ENCODE results near the gene CGB1. TPM values are rescaled to one million over a fixed set of nuclear protein-coding genes. Genes with fewer than 3 reads are reported as not detected.
"Not testable (repeated sequence)": the region's sequence is repeated elsewhere in the genome, so short reads cannot be mapped to it uniquely, and the experiment has no call there.

The CGB1 gene
- total RNA-seq, 1 experiment from 2014 or later: not detected

DNA sequence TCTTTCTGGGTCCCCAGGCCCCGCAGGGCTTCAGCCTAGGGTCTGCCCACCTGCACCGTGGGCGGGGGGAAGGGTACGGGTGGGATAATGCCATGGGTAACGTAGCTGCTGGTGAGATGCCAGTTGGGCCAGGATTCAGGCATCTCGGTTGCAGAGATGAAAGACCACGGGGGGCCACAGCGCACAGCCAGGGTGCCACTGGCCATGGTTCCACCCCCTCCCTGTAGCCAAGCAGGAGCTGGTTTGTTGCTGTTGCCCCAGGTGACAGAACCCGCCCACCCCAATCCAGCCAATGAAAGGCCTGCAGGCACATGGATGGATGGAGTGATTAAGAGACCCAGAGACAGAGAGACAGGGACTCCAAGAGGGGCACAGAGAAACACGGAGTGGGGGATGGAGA lies 21.9 kb upstream of the CGB1 start:
- DNase-seq (ENCODE audit: low spot score): peak; percentile 6

- peak; percentile 52 for DNase-seq (ENCODE audit: low spot score)
Observed at GRCh38 chr19:49057636-49058234, 21.0 kb upstream of the CGB1 start, which contains the start of gene CGB7. TSS of gene CGB7 (minus strand) at chr19:49057749. CDS start at chr19:49055375, 2,374 bp downstream.

DNA sequence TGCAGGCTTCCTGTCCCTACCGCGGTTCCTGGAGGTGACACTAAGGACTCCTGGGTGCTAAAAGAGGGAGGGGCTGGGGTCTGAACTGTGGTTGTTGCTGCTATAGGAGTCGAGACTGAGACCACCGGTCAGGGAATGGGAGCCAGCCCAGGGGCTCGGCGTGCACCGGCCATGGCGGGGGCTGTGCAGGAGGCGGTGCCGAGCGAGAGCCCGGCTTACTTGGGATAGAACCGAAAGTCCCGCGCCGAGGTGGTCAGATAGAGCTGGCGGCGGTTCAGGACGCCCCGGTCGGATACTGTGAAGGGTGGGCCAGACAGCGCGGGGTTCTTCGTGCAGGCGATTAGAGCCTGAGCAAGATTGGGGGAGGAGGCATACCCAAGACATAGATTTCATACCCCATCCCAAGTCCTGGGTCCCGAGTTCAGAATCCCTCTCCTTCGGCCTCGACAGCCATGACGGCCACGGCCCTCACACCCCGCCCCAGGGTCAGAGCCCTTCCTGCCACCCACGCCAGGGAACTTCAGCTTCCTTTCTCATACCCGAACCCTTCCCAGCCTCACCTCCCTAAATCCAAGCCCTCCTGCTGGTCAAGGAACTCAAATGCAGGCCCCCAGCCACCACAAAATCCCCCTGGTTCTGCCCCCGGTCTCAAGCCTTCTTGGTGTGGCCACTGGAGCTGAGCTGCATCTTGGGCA lies 20.4 kb upstream of the CGB1 start:
- not testable (repeated sequence) for DNase-seq (ENCODE audit: low spot score)

GRCh38 chr19:49056101-49056901 lies 19.6 kb upstream of the CGB1 start:
- DNase-seq (ENCODE audit: low spot score): peak; percentile 39

DNA sequence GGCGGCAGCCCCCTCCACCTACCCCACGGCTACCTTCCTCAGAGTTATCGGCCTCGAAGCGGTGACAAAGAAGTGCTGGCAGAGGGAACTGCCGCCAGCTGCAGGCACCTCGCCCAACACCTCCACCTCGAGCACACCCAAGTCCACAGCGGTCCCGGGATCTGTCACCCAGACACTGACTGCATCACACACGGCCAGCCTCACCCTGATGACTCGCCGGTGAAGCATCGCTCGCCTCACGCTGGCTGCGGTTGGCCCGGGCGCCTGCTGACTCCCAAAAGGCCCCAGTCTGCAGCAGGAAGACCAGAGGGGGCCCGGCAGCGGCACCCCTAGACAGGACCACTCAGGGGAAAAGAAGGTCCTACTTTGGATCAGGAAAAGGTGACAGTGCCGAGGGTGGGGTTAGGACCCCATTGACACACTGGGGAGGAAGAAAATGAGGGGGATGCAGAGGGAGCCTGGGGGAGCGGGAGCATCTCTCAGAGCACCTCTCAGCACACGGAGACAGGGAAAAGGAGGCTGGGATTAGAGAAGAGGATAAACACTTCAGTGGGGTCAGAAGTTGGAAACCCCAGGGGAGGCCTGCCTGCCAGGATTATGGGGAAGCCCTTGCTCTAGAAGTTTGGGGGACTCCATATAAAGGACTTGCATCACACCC lies 13.8 kb upstream of the CGB1 start:
- DNase-seq (ENCODE audit: low spot score): peak; percentile 68

DNA sequence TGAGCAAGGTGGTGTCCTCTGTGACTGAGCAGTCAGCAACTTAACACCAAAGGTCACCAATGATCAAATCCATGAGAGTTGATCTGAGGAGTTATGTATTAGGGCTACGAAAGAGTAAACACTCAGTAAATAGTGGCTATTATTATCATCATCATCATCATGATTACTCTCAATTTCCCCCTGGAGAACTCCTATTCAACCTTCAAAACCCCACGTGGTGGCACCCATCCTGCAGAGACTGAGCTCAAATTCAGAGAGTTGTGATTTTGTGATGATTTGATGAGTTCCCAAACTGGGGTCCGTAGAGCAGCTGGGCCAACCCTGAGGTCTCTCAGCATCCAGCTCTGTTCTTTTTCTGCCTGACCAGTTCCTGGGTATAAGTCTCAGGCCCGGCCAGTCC lies 13.1 kb upstream of the CGB1 start:
- DNase-seq (ENCODE audit: low spot score): not testable (repeated sequence)

DNA sequence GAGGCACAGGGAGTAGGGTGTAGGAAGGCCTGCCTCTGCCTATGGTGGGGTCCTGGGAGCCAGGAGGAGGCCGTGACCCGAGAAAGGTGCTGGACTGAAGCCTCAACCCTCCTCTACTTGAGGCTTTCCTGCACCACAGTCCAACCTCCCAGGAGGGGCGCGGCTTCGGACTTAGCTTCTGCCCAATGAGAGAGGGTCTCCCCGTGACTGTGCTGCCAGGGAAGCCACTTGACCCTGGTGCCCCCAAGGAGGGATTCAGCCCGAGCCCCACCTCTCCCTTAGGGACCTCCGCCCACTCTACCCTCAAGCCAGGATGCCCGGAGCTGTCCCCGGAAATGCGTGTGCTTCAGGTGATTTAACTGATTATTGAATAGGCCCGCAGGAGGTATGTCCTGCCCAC lies 12.3 kb upstream of the CGB1 start, which contains the start of gene CGB8:
Gene CGB8, minus strand, starts transcription at position 101 of the 400 bp plus-strand sequence. CDS start 372 bp downstream, outside the sequence.
- not testable (repeated sequence) for DNase-seq (ENCODE audit: low spot score)

GRCh38 chr19:49043548-49043947 lies 6.9 kb upstream of the CGB1 start, which contains the start of gene CGB5:
TSS of gene CGB5 (plus strand) at chr19:49043848. CDS start at chr19:49044210, 362 bp downstream.
- not testable (repeated sequence) for DNase-seq (ENCODE audit: low spot score)

DNA sequence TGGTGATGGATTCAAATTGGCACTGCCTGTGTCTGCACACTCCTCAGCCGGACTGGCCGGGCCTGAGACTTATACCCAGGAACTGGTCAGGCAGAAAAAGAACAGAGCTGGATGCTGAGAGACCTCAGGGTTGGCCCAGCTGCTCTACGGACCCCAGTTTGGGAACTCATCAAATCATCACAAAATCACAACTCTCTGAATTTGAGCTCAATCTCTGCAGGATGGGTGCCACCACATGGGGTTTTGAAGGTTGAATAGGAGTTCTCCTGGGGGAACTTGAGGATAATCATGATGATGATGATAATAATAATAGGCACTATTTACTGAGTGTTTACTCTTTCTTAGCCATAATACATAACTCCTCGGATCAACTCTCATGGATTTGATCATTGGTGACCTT lies 6.0 kb upstream of the CGB1 start:
- DNase-seq (ENCODE audit: low spot score): not testable (repeated sequence)

DNA sequence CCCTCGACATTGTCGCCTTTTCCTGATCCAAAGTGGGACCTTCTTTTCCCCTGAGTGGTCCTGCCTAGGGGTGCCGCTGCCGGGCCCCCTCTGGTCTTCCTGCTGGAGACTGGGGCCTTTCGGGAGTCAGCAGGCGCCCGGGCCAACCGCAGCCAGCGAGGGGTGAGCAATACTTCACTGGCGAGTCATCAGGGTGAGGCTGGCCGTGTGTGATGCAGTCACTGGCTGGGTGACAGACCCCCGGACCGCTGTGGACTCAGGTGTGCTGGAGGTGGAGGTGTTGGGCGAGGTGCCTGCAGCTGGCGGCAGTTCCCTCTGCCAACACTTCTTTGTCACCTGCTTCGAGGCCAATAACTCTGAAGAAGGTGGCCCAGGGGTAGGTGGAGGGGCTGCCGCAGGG lies 5.5 kb upstream of the CGB1 start:
- DNase-seq (ENCODE audit: low spot score): peak; percentile 57

- not testable (repeated sequence) for DNase-seq (ENCODE audit: low spot score)
Observed at GRCh38 chr19:49039736-49040135, 3.0 kb upstream of the CGB1 start.

DNA sequence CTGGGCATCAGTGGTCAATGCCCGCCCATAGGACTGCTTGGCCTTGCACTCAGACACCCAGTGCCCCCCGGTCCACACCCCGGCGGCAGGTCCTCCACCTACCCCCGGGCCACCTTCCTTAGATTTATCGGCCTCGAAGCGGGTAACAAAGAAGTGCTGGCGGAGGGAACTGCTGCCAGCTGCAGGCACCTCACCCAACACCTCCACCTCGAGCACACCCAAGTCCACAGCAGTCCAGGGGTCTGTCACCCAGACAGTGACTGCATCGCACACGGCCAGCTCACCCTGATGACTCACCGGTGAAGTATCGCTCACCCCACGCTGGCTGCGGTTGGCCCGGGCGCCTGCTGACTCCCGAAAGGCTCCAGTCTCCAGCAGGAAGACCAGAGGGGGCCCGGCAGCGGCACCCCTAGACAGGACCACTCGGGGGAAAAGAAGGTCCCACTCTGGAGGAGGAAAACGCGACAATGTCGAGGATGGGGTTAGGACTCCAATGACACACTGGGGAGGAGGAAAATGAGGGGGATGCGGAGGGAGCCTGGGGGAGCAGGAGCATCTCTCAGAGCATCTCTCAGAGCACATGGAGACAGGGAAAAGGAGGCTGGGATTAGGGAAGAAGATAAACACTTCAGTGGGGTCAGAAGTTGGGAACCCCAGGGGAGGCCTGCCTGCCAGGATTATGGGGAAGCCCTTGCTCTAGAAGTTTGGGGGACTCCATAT lies 2.0 kb upstream of the CGB1 start:
- DNase-seq (ENCODE audit: low spot score): peak; percentile 72

GRCh38 chr19:49038111-49038510 lies 1.4 kb upstream of the CGB1 start:
- not testable (repeated sequence) for DNase-seq (ENCODE audit: low spot score)

- not testable (repeated sequence) for DNase-seq (ENCODE audit: low spot score)
Observed at GRCh38 chr19:49031642-49032301, 4.9 kb downstream of the CGB1 start, which contains the start of gene CGB2. TSS of gene CGB2 (plus strand) at chr19:49031890. CDS start at chr19:49032096, 206 bp downstream.

DNA sequence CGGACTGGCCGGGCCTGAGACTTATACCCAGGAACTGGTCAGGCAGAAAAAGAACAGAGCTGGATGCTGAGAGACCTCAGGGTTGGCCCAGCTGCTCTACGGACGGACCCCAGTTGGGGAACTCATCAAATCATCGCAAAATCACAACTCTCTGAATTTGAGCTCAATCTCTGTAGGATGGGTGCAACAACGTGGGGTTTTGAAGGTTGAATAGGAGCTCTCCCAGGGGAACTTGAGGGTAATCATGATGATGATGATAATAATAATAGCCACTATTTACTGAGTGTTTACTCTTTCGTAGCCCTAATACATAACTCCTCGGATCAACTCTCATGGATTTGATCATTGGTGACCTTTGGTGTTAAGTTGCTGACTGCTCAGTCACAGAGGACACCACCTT lies 6.4 kb downstream of the CGB1 start:
- DNase-seq (ENCODE audit: low spot score): not testable (repeated sequence)

GRCh38 chr19:49029749-49030148 lies 6.9 kb downstream of the CGB1 start:
- DNase-seq (ENCODE audit: low spot score): peak; percentile 29

GRCh38 chr19:49028686-49029085 lies 8.0 kb downstream of the CGB1 start:
- DNase-seq (ENCODE audit: low spot score): not testable (repeated sequence)

- not testable (repeated sequence) for DNase-seq (ENCODE audit: low spot score)
Observed at GRCh38 chr19:49025599-49025998, 11.1 kb downstream of the CGB1 start.

DNA sequence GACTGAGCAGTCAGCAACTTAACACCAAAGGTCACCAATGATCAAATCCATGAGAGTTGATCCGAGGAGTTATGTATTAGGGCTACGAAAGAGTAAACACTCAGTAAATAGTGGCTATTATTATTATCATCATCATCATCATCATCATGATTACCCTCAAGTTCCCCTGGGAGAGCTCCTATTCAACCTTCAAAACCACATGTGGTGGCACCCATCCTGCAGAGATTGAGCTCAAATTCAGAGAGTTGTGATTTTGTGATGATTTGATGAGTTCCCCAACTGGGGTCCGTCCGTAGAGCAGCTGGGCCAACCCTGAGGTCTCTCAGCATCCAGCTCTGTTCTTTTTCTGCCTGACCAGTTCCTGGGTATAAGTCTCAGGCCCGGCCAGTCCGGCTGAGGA lies 11.6 kb downstream of the CGB1 start:
- not testable (repeated sequence) for DNase-seq (ENCODE audit: low spot score)

DNA sequence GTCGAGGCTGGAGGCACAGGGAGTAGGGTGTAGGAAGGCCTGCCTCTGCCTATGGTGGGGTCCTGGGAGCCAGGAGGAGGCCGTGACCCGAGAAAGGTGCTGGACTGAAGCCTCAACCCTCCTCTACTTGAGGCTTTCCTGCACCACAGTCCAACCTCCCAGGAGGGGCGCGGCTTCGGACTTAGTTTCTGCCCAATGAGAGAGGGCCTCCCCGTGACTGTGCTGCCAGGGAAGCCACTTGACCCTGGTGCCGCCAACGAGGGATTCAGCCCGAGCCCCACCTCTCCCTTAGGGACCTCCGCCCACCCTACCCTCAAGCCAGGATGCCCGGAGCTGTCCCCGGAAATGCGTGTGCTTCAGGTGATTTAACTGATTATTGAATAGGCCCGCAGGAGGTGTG lies 12.5 kb downstream of the CGB1 start, which contains the start of gene CGB3:
Gene CGB3, minus strand, starts transcription at position 101 of the 400 bp plus-strand sequence. CDS start 362 bp downstream, outside the sequence.
- not testable (repeated sequence) for DNase-seq (ENCODE audit: low spot score)
